Skeletal muscle tissue (tissue), 4 donors: ENCODE data around the gene VAC14. TPM values are rescaled to one million over a fixed set of nuclear protein-coding genes. Genes with fewer than 3 reads are reported as not detected.

Experiments used
- H3K27ac ChIP-seq: one replicate; pipeline ENCODE4 v1.7.0; 2013; ENCODE audit warnings: mild to moderate bottlenecking, low read depth, low read length, inconsistent platforms
- H3K27me3 ChIP-seq, 3 donors: one replicate each; pipeline ENCODE4 v1.7.0; 2013; ENCODE audit warnings: low read length in 3 of 3; ENCODE audit not compliant: control insufficient read depth in 3 of 3, insufficient read depth in 3 of 3
- H3K36me3 ChIP-seq, 3 donors: one replicate each; pipeline ENCODE4 v1.7.0; 2013; ENCODE audit warnings: low read length in 3 of 3; ENCODE audit not compliant: control insufficient read depth in 3 of 3, insufficient read depth in 3 of 3
- H3K4me1 ChIP-seq, 3 donors: one replicate each; pipeline ENCODE4 v1.7.0; 2013; ENCODE audit warnings: low read length in 3 of 3, mild to moderate bottlenecking in 3 of 3; ENCODE audit not compliant: control insufficient read depth in 3 of 3, insufficient read depth in 3 of 3
- H3K4me3 ChIP-seq, 3 donors: one replicate each; pipeline ENCODE4 v1.7.0; 2013; ENCODE audit warnings: low read length in 3 of 3
- H3K9ac ChIP-seq, 3 donors: one replicate each; pipeline ENCODE4 v1.7.0; 2013; ENCODE audit warnings: low read length in 3 of 3, mild to moderate bottlenecking in 3 of 3, moderate library complexity in 2 of 3, low read depth in 1 of 3
- H3K9me3 ChIP-seq, 3 donors: one replicate each; pipeline ENCODE4 v1.7.0; 2013; ENCODE audit warnings: low read length in 3 of 3; ENCODE audit not compliant: control insufficient read depth in 3 of 3
- total RNA-seq: library from RNA; depleted of rRNA; stranded (reverse); fragments of >200 nt; gene quantifications from one replicate; pipeline ENCODE4 v1.2.3, GENCODE V29; 2014
- donor health status: Osteomylitis.

VAC14 gene
- total RNA-seq, 1 donor from 2014 or later = 15.1 TPM

DNA sequence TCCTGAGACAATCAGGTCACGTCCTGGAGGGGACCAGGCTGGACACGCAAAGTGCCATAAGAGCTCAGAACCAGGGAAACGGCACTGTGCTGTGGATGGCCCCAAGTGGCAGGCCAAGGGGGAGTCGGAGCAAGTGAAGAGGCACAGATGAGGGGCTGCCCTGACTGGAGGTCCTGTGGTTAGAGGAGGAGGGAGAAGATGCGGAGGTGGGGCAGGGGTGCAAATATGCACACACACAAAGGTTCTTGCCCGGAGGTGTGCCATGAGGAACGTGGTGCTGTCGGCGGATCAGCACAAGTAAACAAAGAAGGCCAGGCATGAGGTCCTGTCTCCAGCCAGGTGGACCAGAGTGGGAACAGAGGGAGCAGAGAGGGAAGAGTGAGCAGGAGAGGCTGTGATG lies 23.5 kb downstream of the VAC14 start:
- Histone ChIP-seq H3K9ac (no peak overlapping the region), H3K4me1 (peaks cover 10 to 21% (median 13%) of the 10 kb centered on the region in 3 donors), H3K9me3 (no peaks in the 10 kb centered on the region), H3K36me3 (peaks cover 32 to 33% (median 32%) of the 10 kb centered on the region in 3 donors), H3K27me3 (no peaks in the 10 kb centered on the region), H3K27ac (no peak overlapping the region), H3K4me3 (no peak overlapping the region)

DNA sequence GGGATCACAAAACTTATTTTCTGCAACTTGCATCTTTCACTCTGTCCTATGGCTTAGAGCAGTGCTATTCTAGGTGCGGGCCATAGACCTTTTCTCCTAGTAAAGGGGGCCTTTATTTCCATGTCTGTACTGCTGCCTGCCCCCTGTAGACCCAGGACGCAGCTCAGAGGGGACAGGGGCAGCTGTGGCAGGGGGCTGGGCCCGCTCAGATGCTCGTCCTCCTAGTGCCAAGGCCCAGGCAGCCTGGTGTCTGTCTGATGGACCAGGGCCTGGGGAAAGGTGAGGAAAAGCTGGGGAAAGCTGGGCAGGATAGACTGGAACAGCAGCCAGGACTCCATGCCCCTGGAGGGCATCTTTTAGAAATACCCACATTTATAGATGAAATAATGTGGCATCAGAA lies 25.6 kb downstream of the VAC14 start:
- no peaks in the 10 kb centered on the region for H3K9me3 ChIP-seq
- H3K9ac ChIP-seq = peak overlapping the region in 1 of 3 donors; percentile 6
- no peak overlapping the region for H3K27ac ChIP-seq
- peaks cover 14 to 16% (median 15%) of the 10 kb centered on the region in 3 donors for H3K36me3 ChIP-seq
- peaks cover 19 to 40% (median 30%) of the 10 kb centered on the region in 3 donors for H3K4me1 ChIP-seq
- H3K4me3 ChIP-seq = no peak overlapping the region
- no peaks in the 10 kb centered on the region for H3K27me3 ChIP-seq

DNA sequence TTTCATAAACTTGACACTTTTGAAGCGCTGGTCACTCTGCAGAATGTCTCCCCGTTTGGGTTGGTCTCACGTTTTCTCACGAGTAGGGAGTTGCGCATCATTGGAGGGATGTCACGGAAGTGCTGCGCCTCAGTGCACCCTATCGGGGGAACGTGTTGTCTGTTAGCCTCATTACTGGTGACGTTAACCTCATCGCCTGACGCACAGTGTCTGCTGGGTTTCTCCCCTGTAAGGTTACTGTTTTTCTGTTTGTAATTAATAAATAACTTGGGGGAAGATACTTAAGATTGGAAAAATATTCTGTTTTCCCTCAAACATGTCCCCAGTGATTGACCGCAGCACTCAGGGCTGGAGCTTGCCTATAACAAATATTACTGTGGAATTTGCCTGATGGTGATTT lies 26.7 kb downstream of the VAC14 start:
- no peak overlapping the region for H3K27ac ChIP-seq
- no peaks in the 10 kb centered on the region for H3K27me3 ChIP-seq
- H3K36me3 ChIP-seq = peaks cover 10 to 13% (median 11%) of the 10 kb centered on the region in 3 donors
- H3K4me3 ChIP-seq = no peak overlapping the region
- no peaks in the 10 kb centered on the region for H3K9me3 ChIP-seq
- no peak overlapping the region for H3K9ac ChIP-seq
- H3K4me1 ChIP-seq = peaks cover 23 to 48% (median 36%) of the 10 kb centered on the region in 3 donors

DNA sequence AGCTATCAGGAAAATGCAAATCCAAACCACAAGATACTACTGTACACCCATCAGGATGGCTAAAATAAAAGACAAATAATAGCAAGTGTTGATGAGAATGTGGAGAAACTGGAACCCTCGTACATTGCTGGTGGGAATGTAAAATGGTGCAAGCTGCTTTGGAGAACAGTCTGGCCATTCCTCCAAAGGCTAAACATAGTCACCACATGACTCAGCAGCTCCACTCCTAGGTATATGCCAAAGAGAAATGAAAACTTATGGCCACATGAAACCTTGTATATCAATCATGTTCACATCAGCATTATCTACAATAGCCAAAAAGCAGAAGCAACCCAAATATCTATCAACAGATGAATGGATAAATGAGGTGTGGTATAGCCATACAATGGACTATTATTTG lies 28.5 kb downstream of the VAC14 start:
- Histone ChIP-seq H3K4me1 (peaks cover 16 to 45% (median 28%) of the 10 kb centered on the region in 3 donors), H3K27ac (peak overlapping the region; percentile 10), H3K9me3 (no peaks in the 10 kb centered on the region), H3K36me3 (peaks cover 6 to 13% (median 7%) of the 10 kb centered on the region in 3 donors), H3K9ac (peak overlapping the region in 1 of 3 donors; percentile 19), H3K27me3 (no peaks in the 10 kb centered on the region), H3K4me3 (no peak overlapping the region)

DNA sequence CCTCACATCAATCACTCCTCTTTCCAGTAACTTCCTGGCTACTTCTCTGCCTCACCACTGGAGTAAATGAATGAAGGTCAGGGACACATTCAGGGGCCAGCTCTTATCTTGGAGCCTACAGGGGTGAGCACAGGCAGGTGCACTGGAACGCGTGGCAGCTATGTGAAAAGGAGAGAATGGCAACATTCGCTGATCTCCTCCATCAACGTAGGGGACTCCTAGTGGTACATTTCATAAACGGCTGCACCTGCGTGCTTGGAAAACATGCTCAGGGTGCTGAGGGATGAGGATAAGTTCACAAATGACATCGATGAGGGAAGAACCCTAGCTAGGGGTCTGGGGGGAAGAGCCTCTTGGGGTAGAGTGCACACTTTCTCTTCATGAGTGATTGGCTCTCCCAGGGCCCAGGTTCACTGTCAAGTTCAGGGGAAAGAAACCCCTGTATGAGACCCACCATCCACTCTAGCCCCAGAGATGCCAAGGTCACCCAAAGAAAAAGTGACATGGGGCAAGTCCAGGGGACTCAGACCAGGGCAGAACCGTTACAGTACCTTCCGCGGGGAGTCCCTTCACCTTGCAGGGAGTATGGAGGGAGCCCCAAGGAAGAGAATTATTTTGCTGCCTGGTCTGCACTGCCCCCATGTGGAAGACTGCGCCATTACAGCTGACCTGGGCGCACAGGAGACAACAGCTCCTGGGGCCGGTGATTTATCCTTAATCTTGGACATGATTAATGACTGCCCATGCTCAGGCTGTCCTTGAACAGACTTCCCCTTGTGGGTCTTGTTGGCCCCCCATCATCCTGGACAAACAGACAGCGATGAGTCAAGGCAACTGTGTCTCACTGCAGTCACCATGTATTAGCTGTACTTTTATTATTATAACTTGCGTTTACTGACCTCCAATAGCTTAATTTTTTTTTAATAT lies 30.1 kb downstream of the VAC14 start:
- peak overlapping the region; percentile 45 for H3K27ac ChIP-seq
- no peaks in the 10 kb centered on the region for H3K9me3 ChIP-seq
- peak overlapping the region in 1 of 3 donors; percentile 0 for H3K9ac ChIP-seq
- peaks cover 2 to 12% (median 12%) of the 10 kb centered on the region in 3 donors for H3K36me3 ChIP-seq
- peaks cover 19 to 55% (median 34%) of the 10 kb centered on the region in 3 donors for H3K4me1 ChIP-seq
- no peak overlapping the region for H3K4me3 ChIP-seq
- H3K27me3 ChIP-seq = no peaks in the 10 kb centered on the region

DNA sequence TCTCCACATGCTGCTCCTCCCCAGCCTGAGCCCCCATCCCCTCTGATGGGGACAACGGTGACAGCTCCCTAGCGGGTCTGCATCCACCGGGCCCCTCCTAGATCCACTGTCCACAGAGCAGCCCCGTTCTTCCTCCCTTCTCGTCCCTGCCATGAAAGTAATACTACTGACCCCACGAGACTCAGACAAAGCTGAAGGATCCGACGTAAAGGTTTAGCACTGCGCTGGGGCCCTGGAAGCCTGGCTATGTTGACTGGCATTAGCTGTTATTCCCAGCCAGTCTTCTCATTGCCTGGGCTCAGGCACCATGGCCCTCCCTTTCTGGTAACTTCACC lies 30.7 kb downstream of the VAC14 start:
- no peaks in the 10 kb centered on the region for H3K27me3 ChIP-seq
- H3K36me3 ChIP-seq = peaks cover 3 to 12% (median 11%) of the 10 kb centered on the region in 3 donors
- no peaks in the 10 kb centered on the region for H3K9me3 ChIP-seq
- H3K27ac ChIP-seq = peak overlapping the region; percentile 45
- H3K4me3 ChIP-seq = no peak overlapping the region
- H3K9ac ChIP-seq = peak overlapping the region in 2 of 3 donors; percentile 0 to 24
- peaks cover 19 to 55% (median 34%) of the 10 kb centered on the region in 3 donors for H3K4me1 ChIP-seq

DNA sequence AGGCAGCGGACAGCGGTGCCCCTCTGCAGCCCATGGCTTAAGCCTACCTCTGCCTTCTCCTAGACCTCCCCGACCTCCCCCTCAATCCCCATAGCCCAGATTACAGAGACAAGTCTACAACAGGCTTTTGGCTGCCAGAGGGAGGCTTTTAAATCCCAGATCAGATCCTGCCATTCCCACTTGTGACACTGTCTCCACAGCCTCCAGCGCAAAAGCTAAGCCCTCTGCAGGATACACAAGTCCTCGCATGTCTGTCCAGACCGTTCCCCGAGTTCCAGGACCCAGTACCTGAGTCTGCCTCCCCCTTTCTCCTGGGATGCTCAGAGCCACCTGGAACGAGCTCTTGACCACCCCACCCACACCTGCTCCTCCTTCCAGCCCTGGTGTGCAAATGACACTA lies 31.2 kb downstream of the VAC14 start:
- H3K4me3 ChIP-seq = no peak overlapping the region
- peaks cover 6 to 16% (median 12%) of the 10 kb centered on the region in 3 donors for H3K36me3 ChIP-seq
- no peak overlapping the region for H3K9ac ChIP-seq
- no peaks in the 10 kb centered on the region for H3K27me3 ChIP-seq
- peaks cover 19 to 55% (median 34%) of the 10 kb centered on the region in 3 donors for H3K4me1 ChIP-seq
- no peaks in the 10 kb centered on the region for H3K9me3 ChIP-seq
- H3K27ac ChIP-seq = no peak overlapping the region

DNA sequence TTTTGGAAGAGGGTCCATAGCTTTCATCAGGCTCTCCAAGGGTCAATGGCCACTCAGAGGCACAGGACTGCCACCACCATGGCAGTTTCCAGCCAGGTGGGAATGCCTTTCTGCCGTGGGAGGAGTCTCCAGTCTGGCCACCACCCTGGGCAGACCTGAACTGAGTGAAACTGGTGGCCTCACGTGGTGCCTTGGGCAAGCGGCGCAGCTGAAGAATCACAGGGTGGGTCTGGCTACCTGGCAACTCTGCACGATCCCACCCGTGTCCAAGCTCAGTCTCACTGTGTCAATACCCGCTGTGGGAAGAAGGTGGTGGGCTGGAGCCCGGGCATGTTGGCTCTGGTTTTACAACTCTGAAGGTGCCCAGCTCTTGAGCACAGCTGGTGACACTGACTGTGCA lies 31.8 kb downstream of the VAC14 start:
- Histone ChIP-seq H3K4me1 (peaks cover 19 to 55% (median 34%) of the 10 kb centered on the region in 3 donors), H3K27me3 (no peaks in the 10 kb centered on the region), H3K9ac (no peak overlapping the region), H3K36me3 (peaks cover 6 to 17% (median 10%) of the 10 kb centered on the region in 3 donors), H3K4me3 (no peak overlapping the region), H3K27ac (no peak overlapping the region), H3K9me3 (no peaks in the 10 kb centered on the region)

DNA sequence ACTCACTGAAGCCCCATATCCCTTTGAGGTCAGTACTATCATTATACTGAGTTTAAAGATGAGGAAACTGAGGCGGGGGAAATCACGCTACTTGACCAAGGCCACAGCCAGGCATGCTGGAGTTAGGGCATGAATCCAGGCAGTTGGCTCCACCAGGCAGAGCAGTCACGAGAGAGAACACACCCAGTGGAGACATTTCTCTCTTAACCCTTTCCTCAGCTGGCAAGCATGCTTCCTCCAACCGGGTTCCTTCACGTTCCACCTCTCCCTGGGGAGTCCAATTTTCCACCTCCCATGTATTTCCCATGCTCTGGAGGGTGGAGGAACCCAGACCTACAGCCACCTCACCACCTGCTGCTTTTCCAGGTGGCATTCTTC lies 32.8 kb downstream of the VAC14 start:
- peak overlapping the region in 1 of 3 donors; percentile 25 for H3K9ac ChIP-seq
- no peaks in the 10 kb centered on the region for H3K27me3 ChIP-seq
- H3K4me3 ChIP-seq = no peak overlapping the region
- H3K9me3 ChIP-seq = no peaks in the 10 kb centered on the region
- H3K4me1 ChIP-seq = peaks cover 19 to 55% (median 34%) of the 10 kb centered on the region in 3 donors
- H3K36me3 ChIP-seq = peaks cover 6 to 14% (median 8%) of the 10 kb centered on the region in 3 donors
- H3K27ac ChIP-seq = no peak overlapping the region
